ENCODE data around the gene MCF2. TPM values are rescaled to one million over a fixed set of nuclear protein-coding genes. Genes with fewer than 3 reads are reported as not detected.

MCF2 gene
- polyA plus RNA-seq, 2 of the 4 experiments (the other 2 are of a cell fraction): 0.09 to 0.10 TPM

DNA sequence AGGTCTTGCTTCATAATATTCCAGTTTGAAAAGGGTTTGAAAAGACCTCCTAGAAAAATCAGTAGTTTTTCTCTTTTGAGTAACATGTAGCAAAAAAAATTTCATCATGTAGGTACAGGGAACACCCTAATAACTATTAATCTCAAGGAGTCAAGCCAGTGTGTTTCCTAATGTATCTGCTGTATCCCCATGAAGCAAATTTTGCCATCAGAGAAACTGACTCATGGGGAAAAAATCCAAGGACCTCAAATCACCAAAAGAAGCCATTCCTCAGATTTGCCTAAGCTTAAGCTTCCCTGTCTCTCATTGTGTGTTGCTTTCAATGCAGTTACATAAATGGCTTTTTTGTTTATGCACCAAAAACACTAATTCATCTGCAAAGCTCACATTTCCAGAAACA, 147.7 kb downstream of the MCF2 start:
- ATAC-seq (no peak), DNase-seq (ENCODE audit: low read depth in 1 of 2, low spot score in 1 of 2) (no peak), FAIRE-seq (peak; percentile 78)
- Histone ChIP-seq H3K4me1 (no peaks in the 10 kb centered on the region), H3K4me3 (no peak overlapping the region), H3K4me2 (no peak overlapping the region), H3K27ac (no peak overlapping the region), H3K9me3 (no peaks in the 10 kb centered on the region)
- ChIA-PET POLR2A (no interaction called here), CTCF (interaction anchor here (0.8 to 1.6 kb wide), 9 partner anchors 9 to 804 kb away, joined by 3 to 5 read pairs (median 4); no protein-coding TSS in a partner anchor)
- TF ChIP-seq RFX5 (IDR thresholded peaks at IDR 0.05): no peak
- no peak for TF ChIP-seq CBX8 (IDR thresholded peaks at IDR 0.05)
- no peak for TF ChIP-seq PBX3 (IDR thresholded peaks at IDR 0.05)
- TF ChIP-seq CHD4 (IDR thresholded peaks at IDR 0.05; ENCODE audit: borderline replicate concordance): no peak
- TF ChIP-seq GATA3 (IDR thresholded peaks at IDR 0.05; ENCODE audit: borderline replicate concordance): no peak
- no peak for TF ChIP-seq EHF (CRISPR knock-in tag; IDR thresholded peaks at IDR 0.05)
- TF ChIP-seq JUNB (IDR thresholded peaks at IDR 0.05): no peak
- no peak for TF ChIP-seq SMC3 (IDR thresholded peaks at IDR 0.05)
- TF ChIP-seq RAD21 (conservative IDR thresholded peaks at IDR 0.05 in 1 of 2, IDR thresholded peaks at IDR 0.05 in 1 of 2): no peak
- no peak for TF ChIP-seq HMGXB4 (CRISPR knock-in tag; IDR thresholded peaks at IDR 0.05; ENCODE audit: borderline replicate concordance)
- TF ChIP-seq MAFK (IDR thresholded peaks at IDR 0.05; ENCODE audit: partially characterized antibody): no peak
- no peak for TF ChIP-seq ZC3H11A (IDR thresholded peaks at IDR 0.05)
- TF ChIP-seq RARB (CRISPR knock-in tag; IDR thresholded peaks at IDR 0.05): no peak

DNA sequence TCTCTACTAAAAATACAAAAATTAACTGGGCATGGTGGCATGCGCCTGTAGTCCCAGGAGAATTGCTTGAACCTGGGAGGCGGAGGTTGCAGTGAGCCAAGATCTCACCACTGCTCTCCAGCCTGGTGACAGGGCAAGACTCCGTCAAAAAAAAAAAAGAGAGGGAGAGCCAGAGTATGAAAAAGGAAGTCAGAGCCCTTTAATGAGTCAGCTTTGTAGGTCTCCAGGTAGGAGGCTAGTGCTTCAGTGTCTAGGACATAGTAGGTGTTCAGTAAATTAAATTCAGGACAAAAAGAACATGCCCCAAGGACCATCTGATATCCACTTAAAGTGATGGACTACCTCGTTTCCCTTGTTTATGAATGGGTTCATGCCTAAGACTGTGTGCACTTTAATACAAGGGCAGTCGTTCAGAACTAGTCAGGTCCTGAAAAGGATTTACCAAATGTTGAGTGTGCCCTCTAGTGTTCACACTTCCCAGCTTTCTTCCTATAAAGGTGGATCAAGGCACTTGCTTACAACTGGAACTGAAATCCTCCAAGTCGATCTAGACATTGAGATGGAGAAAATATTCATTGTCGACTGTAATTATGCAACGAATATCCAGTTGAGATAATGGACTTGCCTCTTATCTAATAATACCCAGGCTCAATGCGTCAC, 148.5 kb downstream of the MCF2 start:
- no peak overlapping the region for H3K4me2 ChIP-seq
- no peaks in the 10 kb centered on the region for H3K9me3 ChIP-seq
- no peak overlapping the region for H3K27ac ChIP-seq
- WGBS (ENCODE audit: missing lambda C conversion rate): 16% methylated on average over 8 of the region's 9 CpGs
- ATAC-seq (peak; percentile 68 to 83; a peak in 4 of 6 replicates), FAIRE-seq (peak; percentile 98), DNase-seq (ENCODE audit: low read depth in 1 of 2, low spot score in 1 of 2) (peak; percentile 2 to 68)
- TF ChIP-seq CTCF (IDR thresholded peaks at IDR 0.05) (peak; percentile 47), EHMT2 (IDR thresholded peaks at IDR 0.05; ENCODE audit: low read depth) (no peak), SMC3 (IDR thresholded peaks at IDR 0.05) (peak; percentile 27; the same call in 2 of the 3 replicates), RAD21 (conservative IDR thresholded peaks at IDR 0.05 in 1 of 2, IDR thresholded peaks at IDR 0.05 in 1 of 2) (peak; percentile 39 to 60; a peak in 4 of 5 replicates)
- no peak overlapping the region for H3K4me3 ChIP-seq
- ChIA-PET CTCF (interaction anchor here (0.5 to 1.6 kb wide), 11 partner anchors 8 to 803 kb away, joined by 3 to 5 read pairs (median 4); no protein-coding TSS in a partner anchor), POLR2A (no interaction called here)
- H3K4me1 ChIP-seq: no peaks in the 10 kb centered on the region

DNA sequence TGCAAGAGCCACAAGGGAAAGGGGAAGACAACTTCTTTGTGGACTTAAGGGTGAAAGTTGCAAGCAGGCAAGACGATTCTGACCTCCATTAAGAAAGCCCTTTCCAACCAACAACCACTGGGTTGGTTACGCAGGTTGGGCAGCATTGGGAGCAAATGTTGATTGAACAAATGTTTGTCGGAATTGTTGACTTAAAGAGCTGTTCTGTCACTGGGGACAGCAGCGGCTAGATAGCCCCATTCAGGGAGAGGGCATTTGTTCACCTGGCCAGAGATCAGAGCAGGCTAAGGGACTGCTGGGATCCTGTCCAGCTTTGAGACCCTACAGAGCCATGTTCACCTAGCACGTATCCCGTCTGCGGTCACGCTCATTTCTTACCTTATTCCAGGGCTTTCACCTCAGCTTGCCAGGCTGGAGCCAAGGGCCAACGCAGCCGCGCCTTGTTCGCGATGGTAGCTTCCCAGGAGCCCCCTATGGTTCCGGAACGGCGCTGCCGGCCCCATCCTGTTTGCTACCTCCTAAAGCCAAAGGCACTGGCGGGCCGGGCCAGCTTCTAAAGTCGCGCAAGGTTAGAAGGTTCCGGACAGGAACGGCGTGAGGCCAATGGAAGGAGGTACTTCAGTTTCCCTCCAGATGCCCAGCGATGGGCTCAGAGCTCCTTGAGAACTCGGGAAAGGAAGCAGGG, 152.8 kb downstream of the MCF2 start:
- no peak overlapping the region for H3K27ac ChIP-seq
- no peaks in the 10 kb centered on the region for H3K9me3 ChIP-seq
- no peak overlapping the region for H3K4me3 ChIP-seq
- H3K4me2 ChIP-seq: no peak overlapping the region
- POLR2A ChIA-PET: no interaction called here
- H3K4me1 ChIP-seq: no peaks in the 10 kb centered on the region
- DNase-seq (ENCODE audit: low read depth in 1 of 2, low spot score in 1 of 2): no peak
- CTCF ChIA-PET: interaction anchor here (0.9 kb wide), 1 partner anchor 415 kb away, joined by 3 read pairs; no protein-coding TSS in a partner anchor
- no peak for ATAC-seq
- no peak for FAIRE-seq
- 35% methylated on average over 25 of the region's 26 CpGs for WGBS (ENCODE audit: missing lambda C conversion rate)
- no peak for TF ChIP-seq TP53 (CRISPR knock-in tag; IDR thresholded peaks at IDR 0.05)
- TF ChIP-seq EHF (CRISPR knock-in tag; IDR thresholded peaks at IDR 0.05): no peak
- TF ChIP-seq ATOH8 (CRISPR knock-in tag; IDR thresholded peaks at IDR 0.05; ENCODE audit: low read depth): no peak
- TF ChIP-seq PBX3 (IDR thresholded peaks at IDR 0.05): no peak
- no peak for TF ChIP-seq MAFK (IDR thresholded peaks at IDR 0.05; ENCODE audit: partially characterized antibody)
- no peak for TF ChIP-seq MYC (IDR thresholded peaks at IDR 0.05; ENCODE audit: borderline replicate concordance, low read length)
- no peak for TF ChIP-seq HEYL (CRISPR knock-in tag; IDR thresholded peaks at IDR 0.05)
- no peak for TF ChIP-seq HOXA7 (CRISPR knock-in tag; IDR thresholded peaks at IDR 0.05)
- no peak for TF ChIP-seq NR3C1 (IDR thresholded peaks at IDR 0.05)
- TF ChIP-seq NFE2L2 (conservative IDR thresholded peaks at IDR 0.05; ENCODE audit: low read length): no peak
- TF ChIP-seq ESRRA (IDR thresholded peaks at IDR 0.05; ENCODE audit: borderline replicate concordance, low read length): no peak
- TF ChIP-seq RCOR1 (IDR thresholded peaks at IDR 0.05; ENCODE audit: low read depth, low read length): no peak
- TF ChIP-seq FOSB (CRISPR knock-in tag; IDR thresholded peaks at IDR 0.05): no peak

Data from A549 (cell line).